HG03469 (cell line): Measurements from ENCODE around the gene KIF7.
"Not testable (repeated sequence)": the region's sequence is repeated elsewhere in the genome, so short reads cannot be mapped to it uniquely, and the experiment has no call there.

Experiments
- ATAC-seq: cut with Tn5 transposase; IDR thresholded peaks from one replicate; pipeline ENCODE4 v1.9.1; 2021; ENCODE audit warnings: mild to moderate bottlenecking, moderate library complexity, moderate number of reproducible peaks; ENCODE audit not compliant: unreplicated experiment

Gene KIF7, protein sequence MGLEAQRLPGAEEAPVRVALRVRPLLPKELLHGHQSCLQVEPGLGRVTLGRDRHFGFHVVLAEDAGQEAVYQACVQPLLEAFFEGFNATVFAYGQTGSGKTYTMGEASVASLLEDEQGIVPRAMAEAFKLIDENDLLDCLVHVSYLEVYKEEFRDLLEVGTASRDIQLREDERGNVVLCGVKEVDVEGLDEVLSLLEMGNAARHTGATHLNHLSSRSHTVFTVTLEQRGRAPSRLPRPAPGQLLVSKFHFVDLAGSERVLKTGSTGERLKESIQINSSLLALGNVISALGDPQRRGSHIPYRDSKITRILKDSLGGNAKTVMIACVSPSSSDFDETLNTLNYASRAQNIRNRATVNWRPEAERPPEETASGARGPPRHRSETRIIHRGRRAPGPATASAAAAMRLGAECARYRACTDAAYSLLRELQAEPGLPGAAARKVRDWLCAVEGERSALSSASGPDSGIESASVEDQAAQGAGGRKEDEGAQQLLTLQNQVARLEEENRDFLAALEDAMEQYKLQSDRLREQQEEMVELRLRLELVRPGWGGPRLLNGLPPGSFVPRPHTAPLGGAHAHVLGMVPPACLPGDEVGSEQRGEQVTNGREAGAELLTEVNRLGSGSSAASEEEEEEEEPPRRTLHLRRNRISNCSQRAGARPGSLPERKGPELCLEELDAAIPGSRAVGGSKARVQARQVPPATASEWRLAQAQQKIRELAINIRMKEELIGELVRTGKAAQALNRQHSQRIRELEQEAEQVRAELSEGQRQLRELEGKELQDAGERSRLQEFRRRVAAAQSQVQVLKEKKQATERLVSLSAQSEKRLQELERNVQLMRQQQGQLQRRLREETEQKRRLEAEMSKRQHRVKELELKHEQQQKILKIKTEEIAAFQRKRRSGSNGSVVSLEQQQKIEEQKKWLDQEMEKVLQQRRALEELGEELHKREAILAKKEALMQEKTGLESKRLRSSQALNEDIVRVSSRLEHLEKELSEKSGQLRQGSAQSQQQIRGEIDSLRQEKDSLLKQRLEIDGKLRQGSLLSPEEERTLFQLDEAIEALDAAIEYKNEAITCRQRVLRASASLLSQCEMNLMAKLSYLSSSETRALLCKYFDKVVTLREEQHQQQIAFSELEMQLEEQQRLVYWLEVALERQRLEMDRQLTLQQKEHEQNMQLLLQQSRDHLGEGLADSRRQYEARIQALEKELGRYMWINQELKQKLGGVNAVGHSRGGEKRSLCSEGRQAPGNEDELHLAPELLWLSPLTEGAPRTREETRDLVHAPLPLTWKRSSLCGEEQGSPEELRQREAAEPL (N-terminal part only)

DNA sequence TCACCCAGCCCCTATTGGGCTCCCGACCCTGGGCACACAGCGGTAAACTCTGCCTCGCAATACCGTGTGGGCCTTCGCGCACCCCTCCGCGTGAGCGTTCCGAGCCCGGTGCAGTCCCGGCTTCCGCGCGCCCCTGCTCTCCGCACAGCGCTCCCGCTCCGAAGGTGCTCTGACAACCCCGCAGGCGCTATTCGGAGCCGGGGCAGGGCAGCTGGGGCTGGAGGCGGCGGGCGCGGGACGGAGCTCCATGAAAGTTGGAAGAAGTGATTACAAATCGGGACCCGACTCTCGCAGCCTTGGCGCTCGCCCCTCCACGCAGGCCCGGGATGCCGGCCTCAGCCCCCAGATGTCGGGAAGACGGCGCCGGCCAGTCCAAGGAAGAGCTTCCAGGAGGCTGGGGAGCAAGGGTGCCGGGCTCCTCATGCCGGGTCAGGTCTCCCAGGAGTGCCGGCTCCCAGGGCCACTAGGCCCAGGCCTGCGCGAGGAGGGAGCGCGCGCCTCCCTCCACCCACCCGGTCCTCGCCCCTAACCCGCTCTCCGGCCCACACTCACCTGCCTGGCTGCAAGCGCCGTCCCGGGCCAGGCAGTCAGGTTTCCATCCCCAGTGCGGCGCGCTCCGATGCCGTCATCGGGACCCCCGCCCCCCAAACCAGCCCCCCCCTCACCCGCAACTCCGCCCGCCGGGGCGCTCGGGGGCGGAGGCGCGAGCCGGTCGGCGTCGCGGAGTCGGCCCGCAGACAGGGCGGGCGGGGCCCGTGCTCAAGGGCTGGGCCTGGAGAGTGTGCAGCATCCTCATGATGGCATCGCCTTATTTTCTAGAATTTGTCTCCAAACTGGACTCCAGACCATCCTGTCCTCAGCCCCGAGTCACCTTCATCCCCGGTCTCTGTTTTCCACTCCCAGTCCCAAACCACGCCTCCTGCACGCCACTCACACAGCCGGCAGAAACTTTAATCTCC is at the start of gene KIF7:
Gene KIF7, minus strand, starts transcription at position 621 of the 959 bp plus-strand sequence. CDS start 2,537 bp downstream, outside the sequence.
- no peak for ATAC-seq

DNA sequence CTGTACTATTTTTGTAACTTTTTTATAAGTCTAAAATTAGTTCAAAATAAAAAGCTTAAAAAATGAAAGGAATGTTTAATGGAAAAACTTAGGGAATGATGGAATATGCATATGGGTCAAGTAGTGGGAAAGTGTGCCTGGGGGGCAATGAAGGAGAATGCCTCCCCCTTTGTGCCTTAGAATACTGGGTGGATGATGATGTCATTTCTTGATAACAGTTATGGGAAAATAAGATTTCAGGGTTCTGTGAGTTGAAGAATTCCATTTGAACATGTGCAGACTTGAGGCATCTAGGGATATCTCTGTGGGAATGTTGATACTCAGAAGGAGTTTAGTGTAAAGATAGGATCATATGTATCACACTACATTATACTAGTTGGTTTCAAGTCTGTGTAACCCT is 49.1 kb upstream of the KIF7 start:
- ATAC-seq = no peak

DNA sequence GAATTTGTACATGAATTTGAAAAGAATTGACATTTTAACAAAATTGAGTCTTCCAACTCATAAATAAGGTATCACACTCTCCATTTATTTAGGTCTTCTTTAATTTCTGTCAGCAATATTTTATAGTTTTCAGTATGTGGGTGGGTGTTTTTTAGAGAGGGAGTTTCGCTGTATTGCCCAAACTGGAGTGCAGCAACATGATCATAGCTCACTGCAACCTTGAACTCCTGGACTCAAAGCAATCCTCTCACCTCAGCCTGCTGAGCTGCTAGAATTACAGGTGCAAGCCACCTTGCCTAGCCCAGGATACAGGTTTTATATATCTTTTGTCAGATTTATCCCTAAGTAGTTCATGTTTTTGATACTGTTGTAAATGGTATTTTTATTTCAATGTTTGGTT is 39.9 kb upstream of the KIF7 start:
- ATAC-seq = no peak

DNA sequence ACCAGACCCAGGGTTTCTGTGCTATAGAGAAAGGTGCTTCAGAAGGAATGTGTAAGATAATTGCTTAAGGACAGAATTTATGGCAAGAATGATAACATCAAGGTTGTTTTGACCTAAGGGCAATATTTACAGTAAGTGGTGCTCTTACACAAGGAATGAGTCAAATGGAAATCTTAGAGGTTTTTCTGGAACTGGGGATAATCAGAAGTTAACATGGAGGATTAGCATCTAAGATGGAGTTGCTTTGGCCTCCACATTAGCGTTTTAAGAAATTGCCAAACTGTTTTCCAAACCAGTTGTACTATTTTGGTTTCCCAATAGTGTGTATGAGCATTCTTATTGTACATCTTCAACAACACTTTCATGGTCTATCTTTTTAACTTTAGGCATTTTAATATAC is 38.4 kb upstream of the KIF7 start:
- ATAC-seq = no peak

DNA sequence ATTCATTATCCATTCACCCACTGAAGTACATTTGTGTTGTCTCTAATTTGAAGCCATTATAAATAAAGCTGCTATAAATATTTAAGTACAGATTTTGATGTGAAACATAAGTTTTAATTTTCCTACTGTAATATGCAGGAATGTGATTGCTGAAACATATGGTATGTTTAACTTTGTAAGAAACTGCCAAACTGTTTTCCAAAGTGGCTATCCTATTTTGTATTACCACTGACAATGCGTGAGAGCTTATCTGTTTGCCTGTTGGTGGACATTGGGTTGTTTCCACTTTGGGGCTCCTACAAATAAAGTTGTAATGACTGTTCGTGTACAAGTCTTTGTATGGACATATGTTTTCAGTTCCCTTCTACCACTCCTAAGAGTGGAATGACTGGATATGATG is 37.8 kb upstream of the KIF7 start:
- no peak for ATAC-seq

DNA sequence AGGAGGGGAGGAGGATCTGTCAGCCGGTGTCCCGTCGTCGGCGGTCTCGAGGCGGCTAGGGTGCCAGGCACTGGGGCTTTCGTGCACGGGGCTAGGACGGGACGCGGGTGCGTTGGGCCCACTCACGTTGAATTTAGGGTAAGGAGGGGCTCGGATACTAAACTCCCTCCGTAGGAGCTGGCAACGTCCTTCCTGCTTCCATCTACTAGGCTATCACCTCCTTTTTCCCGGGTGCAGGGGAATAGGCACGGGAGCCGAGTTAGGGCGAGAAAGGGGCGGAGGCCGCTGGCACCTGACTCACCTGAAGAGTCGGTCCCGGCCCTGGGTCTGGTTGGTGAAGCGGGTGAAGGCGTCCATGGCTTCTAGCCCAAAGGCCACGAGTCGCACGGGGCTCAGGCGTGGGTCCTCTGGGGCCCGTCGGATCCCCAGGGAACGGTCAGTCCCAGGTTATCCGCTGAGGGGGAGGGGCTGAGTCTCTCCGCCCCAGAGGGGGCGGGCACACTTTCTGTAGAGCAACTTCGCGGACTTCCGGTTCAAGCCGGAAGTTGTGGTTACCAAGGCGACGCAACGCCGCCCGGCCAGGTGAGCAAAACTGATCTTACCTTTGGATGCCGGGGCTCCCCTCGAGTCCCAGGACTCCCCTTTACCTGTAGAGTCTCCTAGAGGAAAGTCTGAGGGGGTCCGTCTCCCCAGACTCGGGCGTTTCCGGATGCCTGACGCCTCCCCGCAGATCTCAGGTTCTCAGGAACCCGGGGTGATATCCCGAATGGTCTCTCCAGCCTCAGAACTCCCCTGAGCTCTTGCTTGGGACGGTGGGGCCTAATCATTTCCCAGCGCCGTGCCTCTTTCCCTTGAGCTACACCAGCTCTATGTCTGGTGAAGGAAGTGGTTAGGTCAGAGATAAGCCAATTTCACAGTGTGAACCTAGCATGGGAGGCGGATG is 35.3 kb upstream of the KIF7 start, which contains the start of the genes PEX11A and WDR93:
Gene PEX11A, minus strand, starts transcription at position 479 of the 943 bp plus-strand sequence. Its CDS starts 122 bp downstream, at position 357.
Gene WDR93, plus strand, starts transcription at position 536 of the 943 bp plus-strand sequence. CDS start 10,936 bp downstream, outside the sequence.
- ATAC-seq = peak; percentile 76

DNA sequence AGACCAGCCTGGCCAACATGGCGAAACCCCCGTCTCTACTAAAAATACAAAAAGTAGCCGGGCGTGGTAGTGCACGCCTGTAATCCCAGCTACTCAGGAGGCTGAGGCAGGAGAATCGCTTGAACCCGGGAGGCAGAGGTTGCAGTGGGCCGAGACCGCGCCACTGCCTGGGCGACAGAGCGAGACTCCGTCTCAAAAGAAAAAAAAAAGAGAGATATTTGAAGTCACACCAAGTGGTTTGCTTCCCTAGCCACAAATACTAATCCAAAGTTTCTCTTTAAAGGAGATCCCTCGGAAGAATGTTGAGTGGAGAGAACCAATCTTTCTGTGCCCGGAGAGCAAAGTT is 34.6 kb upstream of the KIF7 start:
- not testable (repeated sequence) for ATAC-seq

DNA sequence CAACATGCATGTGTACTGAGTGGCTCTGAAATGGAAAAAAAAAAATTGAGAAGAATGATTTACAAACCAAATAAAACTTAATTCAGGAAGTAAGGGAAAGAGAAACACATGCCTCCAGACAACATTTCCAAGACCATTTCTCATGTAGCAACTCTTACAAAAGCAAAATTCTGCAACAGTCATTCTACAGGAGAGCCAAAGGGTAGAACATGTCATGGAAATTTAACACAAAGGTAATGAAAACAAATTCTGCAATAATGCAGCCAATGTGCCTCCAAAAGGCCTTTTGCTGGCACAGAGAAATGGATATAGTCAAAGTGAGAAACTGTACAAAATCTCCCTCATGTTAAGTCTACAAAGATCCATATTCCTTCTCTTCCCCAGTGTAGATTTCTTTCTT is 31.3 kb upstream of the KIF7 start:
- no peak for ATAC-seq

DNA sequence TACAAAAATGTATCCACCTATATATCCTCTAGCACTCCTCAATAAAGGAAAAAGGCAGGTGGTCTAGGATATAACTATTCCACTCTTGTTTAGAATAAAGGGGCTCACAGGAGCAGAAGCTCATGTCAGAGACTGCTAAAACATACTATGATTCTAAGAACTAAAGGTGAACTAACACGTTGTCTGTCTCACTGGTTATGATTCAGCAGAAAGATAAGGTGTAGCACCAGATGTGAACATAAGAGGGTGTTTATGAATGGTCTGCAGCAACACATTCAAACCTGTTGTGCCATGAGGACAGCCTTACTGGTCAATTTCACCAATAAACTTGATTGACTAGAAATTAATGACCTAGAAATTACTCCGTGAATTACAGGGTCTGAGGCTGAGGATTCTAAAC is 30.7 kb upstream of the KIF7 start:
- ATAC-seq = no peak

DNA sequence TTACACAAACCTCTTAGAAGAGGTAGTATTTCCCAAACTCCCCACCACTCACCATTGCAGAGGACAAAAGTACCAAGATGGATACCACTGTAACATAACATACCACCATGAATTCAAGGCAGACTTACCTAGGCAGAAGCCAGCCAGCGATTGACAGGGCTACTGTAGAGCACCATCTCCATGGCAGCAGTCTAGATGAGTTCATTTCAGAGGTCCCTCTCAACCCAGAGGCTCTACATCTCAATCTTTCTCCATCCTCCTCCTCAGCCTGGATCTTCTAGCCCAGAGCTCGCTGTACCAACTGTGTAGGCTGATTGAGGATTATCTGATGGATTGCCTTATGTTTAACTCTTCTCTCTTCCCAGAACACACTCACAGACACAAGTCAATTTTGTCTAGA is 25.9 kb upstream of the KIF7 start:
- no peak for ATAC-seq

DNA sequence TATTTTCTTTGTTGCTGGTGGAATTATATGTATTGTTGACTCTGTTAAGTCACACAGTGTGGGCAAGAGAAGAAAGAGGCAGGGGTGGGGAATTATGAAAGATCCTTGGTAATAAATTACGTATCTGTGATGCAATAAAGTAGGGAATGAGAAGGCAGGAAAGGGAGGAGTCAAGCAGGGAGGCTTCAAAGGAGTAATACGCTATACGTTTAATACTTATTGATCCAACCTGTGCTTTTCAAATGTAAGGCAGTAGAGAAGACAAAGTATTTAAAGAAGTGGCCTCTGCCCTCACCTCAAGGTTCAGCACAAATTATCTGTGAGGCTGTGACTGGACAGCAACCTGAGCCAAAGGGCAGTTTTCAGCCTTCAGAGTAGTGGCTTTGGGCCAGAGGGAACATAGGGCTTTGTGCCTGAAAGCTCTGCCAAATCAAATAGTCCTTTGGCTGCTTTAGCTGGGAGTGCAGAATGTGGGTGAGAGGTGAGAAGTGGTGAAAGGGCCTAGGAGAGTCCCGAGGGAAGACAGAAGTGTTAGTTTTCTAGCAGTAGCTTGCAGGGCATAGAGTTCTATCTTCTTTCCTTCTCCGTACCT is 25.1 kb upstream of the KIF7 start:
- no peak for ATAC-seq

DNA sequence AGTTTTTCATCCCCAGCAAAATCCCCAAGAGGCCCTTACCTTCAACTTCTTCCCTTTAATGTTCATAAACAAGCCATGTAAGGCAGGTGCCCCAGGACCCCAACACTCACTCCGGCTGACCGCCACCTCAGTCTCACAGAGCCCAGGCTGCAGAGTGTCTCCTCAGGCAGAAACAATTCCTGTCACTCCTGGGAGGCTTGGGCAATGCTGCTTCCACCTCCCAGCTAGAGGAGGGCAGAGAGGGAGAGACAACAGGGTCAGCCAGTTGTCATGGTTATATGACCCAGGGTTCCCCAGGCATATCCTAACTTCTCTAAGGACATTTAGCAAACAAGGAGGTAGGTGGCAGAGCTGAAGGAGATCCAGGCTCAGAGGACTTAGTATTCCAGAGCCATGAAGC is 23.9 kb upstream of the KIF7 start, which contains the start of gene PLIN1:
Gene PLIN1, minus strand, starts transcription at position 156 of the 400 bp plus-strand sequence. CDS start 1,878 bp downstream, outside the sequence.
- ATAC-seq = no peak

DNA sequence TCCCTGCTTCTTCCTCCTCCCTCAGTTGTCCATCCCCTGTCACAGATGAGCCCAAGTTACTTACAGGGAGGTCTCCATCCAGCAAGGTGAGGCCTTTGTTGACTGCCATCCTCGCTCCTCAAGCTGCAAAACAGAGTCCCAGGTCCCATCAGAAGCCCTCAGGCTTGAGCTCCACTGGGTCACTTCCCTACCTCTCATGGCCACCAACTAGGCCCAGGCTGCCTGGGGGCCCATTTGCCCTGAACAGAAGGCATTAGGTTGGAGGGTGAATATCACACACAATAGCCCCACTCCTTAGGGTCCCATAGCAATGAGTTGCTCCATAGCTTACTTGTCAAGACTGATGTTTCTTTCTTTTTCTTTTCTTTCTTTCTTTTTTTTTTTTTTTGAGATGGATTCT is 22.1 kb upstream of the KIF7 start:
- ATAC-seq = no peak

DNA sequence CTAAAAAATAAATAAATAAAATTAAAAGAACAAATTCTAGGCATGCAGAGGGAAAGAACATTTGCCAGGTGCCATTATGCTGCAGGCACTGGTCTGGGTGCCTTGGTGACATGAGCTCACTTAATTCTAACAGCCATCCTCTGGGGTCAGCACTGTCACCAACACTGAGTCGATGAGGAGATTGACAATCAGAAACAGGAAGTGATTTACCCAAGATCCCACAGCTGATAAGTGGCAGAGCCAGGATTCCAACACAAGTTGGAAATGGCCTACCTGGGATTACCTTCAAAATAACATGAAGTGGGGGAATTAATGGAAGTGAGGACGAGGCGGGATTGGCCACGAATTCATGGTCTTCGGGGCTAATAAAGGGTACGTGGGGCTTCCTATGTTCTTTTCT is 20.3 kb upstream of the KIF7 start:
- ATAC-seq = no peak

DNA sequence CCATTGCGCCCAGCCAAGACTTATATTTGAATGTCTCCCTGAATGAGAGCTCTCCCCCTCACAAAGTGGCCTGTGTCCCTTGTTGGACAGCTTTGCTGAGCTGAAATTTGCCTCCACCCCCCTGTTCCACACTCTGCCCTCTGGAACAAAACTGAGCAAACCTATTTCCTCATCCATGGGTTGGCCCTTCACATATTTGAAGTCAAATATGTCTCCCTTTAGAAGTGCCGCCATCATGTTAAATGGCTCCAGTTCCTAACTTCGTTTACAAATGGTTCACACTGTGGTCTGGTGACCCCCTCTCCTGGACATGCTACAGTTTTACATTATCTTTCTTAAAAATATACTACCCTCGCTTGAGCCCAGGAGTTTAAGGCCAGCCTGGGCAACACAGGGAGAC is 19.3 kb upstream of the KIF7 start:
- no peak for ATAC-seq

DNA sequence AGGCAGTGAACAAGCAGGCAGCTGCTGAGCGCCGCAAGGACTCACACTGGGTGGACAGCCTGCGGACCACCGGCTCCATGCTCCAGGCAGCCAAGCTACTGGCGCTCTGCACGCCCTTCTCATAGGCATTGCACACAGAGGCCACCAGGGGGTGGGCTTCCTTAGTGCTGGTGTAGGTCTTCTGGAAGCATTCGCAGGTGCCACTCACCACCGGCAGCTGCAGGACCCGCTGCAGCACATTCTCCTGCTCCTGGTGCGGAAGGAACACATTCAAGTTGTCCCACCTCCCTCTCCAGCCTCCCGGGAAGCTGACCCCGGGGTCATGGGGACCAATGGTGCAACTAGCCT is 17.9 kb upstream of the KIF7 start:
- no peak for ATAC-seq

DNA sequence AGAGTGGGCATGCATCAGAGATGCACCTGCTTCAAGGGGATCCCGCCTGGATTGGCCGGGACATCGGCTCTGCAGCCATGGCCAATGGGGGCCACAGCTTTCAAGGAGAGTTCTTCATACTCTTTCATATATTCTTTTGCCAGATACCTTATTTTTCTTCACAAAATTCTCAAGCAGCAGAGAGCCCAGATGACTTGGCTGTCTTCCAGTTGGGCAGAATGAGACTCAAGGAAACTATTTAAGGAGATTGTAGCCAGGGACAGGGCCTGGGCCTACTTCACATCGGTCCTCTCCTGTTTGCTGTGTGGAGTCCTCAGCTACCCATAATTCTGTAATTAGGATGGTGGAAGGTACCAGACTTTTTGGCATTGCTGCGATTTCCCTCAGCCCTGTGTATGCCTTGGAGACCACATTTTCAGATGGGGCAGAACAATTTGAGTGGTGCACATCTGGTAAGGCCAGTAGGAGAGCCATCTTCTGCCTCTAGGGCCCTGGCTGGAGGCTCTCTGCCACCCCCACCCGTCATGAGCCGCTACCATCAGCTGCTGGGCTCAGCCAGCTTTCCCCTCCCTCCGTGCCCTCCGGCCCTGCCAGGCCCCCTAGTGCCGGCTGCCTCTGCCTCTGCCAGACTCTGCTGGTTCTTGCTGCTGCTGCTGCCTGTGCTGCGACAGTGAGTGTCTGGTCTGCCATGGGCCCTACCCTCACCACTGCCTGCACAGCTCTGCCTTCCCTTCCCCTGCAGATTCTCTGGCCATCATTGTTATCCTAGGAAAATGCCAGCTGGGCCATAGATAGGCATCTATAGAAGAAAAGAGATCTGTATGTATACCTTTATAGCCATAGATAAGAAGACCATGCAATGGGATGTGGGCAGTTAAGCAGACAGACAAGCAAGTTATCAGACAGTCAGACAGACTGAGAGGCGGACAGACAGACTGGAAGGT is 17.2 kb upstream of the KIF7 start:
- ATAC-seq = no peak
